Measurements from ENCODE around the gene XRCC6.

- no peak for TF ChIP-seq CTCF (IDR thresholded peaks at IDR 0.05)
- TF ChIP-seq POLR2A (IDR thresholded peaks at IDR 0.05), result peak; percentile 89 to 97
These were observed 31.5 kb upstream of the XRCC6 start, which contains the start of gene PMM1 for GRCh38 chr22:41589391-41590241.

All from adrenal gland (tissue), 5 donors.